ENCODE measurements around the gene GFY.
"Not testable (repeated sequence)": the region's sequence is repeated elsewhere in the genome, so short reads cannot be mapped to it uniquely, and the experiment has no call there.

Gene GFY

DNA sequence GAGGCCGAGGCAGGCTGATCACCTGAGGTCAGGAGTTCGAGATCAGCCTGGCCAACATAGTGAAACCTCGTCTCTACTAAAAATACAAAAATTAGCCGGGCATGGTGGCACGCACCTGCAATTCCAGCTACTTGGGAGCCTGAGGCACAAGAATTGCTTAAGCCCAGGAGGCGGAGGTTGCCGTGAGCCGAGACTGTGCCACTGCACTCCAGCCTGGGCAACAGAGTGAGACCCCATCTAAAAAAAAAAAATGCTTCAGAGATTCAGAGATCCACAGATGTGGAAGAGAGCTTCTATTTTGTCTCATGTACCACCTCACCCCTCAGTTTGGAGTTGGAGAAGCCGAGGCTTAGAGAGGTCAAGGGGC is 48.3 kb downstream of the GFY start:
- H3K36me3 ChIP-seq (ENCODE audit: control insufficient read depth, insufficient read depth, low read length); H3K9ac ChIP-seq (ENCODE audit: low read length); H3K4me1 ChIP-seq (ENCODE audit: control insufficient read depth, insufficient read depth, low read length); H3K27me3 ChIP-seq (ENCODE audit: control insufficient read depth, insufficient read depth, low read length): not testable (repeated sequence)
- peak overlapping the region; percentile 75 for H3K4me3 ChIP-seq (ENCODE audit: low read length)
- peak overlapping the region; percentile 77 for H3K27ac ChIP-seq (ENCODE audit: low read depth, low read length)

DNA sequence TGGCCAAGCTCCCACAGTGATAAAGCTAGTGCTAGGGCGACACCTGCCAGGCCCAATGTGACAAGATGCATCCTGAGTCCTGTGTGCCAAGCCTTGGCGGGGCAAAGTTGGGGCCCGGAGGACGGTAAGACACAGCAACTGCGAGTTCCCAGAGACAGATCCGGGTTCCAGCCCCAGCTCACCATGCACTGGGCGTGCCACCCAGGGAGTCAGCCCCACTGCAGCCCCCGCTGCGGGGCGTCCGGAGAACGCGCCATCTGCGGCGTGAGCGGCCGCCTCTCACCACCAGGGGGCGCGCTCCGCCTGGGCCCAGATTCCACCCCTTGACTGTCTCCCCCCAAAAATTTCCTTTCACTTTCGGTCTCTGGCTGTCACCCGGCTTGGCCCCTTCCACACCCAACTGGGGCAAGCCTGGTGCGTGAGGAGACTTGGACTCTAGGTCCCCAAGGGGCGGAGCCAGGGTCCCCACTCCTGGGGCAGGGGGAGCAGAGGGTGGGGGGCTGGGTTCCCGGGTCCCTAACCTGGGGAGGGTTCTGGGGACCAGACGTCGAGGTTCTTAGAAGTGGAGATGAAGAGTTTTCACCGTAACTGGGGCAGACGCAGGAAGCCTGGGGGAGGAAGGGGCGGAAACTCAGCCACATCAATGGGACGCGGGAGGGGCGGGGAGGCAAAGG is 48.8 kb downstream of the GFY start, which contains the start of gene FLT3LG:
FLT3LG (plus strand) TSS at position 348 of the 674 bp plus-strand sequence. CDS start 425 bp downstream, outside the sequence.
- H3K27me3 ChIP-seq (ENCODE audit: control insufficient read depth, insufficient read depth, low read length), result no peaks in the 10 kb centered on the region
- no peaks in the 10 kb centered on the region for H3K4me1 ChIP-seq (ENCODE audit: control insufficient read depth, insufficient read depth, low read length)
- H3K9ac ChIP-seq (ENCODE audit: low read length), result peak within 1 kb of the TSS; percentile 39
- H3K4me3 ChIP-seq (ENCODE audit: low read length), result peak within 1 kb of the TSS; percentile 75
- peak within 1 kb of the TSS; percentile 77 for H3K27ac ChIP-seq (ENCODE audit: low read depth, low read length)
- peaks cover 3% of the 10 kb centered on the region for H3K36me3 ChIP-seq (ENCODE audit: control insufficient read depth, insufficient read depth, low read length)

DNA sequence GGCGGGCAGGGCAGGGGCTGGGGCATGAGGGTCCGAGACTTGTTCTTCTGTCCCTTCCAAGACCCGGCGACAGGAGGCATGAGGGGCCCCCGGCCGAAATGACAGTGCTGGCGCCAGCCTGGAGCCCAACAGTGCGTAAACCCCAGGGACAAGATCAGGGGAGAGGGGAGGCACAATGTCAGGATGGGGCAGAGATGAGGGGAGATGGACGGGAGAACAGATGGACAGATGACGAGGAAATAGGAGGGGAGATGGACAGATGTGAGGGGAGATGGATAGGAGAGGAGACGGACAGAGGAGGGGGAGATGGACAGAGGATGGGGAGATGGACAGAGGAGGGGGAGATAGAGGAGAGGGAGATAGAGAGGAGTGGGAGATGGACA is 49.3 kb downstream of the GFY start:
- H3K36me3 ChIP-seq (ENCODE audit: control insufficient read depth, insufficient read depth, low read length), result peaks cover 3% of the 10 kb centered on the region
- H3K9ac ChIP-seq (ENCODE audit: low read length), result peak overlapping the region; percentile 39
- no peaks in the 10 kb centered on the region for H3K27me3 ChIP-seq (ENCODE audit: control insufficient read depth, insufficient read depth, low read length)
- H3K4me3 ChIP-seq (ENCODE audit: low read length), result peak overlapping the region; percentile 75
- H3K27ac ChIP-seq (ENCODE audit: low read depth, low read length), result peak overlapping the region; percentile 77
- no peaks in the 10 kb centered on the region for H3K4me1 ChIP-seq (ENCODE audit: control insufficient read depth, insufficient read depth, low read length)

DNA sequence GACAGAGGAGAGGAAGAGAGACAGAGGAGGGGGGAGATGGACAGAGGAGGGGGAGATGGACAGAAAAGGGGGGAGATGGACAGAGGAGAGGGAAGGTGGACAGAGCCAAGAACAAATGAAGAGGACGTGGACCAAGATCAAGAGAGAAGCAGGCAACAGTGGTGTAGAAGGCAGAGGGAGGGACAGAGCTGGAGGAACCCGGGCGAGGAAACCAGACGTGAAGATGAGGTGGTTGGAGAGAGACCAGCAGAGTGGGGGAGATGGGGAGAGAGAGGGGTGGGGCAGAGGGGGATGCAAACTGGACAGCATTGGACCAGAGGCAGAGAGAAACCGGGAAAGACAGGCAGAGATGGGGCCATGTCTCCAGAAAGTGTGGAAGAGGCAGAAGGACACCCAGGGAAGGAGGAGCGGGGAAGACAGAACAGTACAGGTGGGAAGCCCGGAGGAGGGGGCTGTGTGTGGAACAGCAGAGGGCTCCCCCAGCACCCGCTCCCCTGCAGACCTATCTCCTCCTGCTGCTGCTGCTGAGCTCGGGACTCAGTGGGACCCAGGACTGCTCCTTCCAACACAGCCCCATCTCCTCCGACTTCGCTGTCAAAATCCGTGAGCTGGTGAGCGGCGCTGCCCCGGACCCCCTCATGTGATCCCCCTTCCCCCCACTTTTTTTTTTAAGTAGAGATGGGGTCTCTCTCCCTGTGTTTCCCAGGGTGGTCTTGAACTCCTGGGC is 50.2 kb downstream of the GFY start:
- Histone ChIP-seq H3K27me3 (ENCODE audit: control insufficient read depth, insufficient read depth, low read length) (no peaks in the 10 kb centered on the region), H3K9ac (ENCODE audit: low read length) (no peak overlapping the region), H3K27ac (ENCODE audit: low read depth, low read length) (no peak overlapping the region), H3K4me3 (ENCODE audit: low read length) (peak overlapping the region; percentile 75), H3K36me3 (ENCODE audit: control insufficient read depth, insufficient read depth, low read length) (no peaks in the 10 kb centered on the region), H3K4me1 (ENCODE audit: control insufficient read depth, insufficient read depth, low read length) (no peaks in the 10 kb centered on the region)

DNA sequence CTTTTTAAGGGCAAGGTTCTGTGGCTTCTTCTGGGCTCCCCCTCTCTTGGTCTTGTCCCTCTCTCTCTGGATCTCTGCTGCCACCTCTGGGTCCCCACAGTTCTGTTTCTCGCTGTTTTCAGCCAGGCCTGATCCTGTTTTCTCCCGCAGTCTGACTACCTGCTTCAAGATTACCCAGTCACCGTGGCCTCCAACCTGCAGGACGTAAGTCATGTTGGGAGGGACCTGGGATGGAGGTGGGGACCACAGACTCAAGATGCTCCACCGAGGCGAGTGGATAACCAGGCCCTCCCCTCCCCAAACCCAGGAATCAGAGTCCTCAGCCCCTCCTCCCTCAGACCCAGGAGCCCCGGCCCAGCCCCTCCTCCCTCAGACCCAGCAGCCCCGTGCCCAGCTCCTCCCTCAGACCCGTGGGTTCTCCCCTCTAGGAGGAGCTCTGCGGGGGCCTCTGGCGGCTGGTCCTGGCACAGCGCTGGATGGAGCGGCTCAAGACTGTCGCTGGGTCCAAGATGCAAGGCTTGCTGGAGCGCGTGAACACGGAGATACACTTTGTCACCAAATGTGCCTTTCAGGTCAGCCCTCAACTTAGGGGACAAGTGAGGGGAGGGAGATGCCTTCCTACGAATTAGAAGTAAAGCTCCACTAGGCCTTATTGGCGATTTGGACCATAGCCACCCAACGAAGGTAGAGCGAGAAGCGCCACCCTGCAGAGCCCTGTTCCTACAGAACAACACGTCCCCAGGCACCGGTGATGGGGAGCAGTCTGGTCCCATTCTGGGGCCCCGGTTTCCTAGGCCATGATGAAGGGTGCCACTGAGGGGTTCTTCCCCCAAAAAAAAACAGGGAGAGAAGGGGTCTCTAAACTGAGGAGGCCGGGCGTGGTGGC is 51.0 kb downstream of the GFY start:
- Histone ChIP-seq H3K9ac (ENCODE audit: low read length) (no peak overlapping the region), H3K4me1 (ENCODE audit: control insufficient read depth, insufficient read depth, low read length) (no peaks in the 10 kb centered on the region), H3K27ac (ENCODE audit: low read depth, low read length) (no peak overlapping the region), H3K27me3 (ENCODE audit: control insufficient read depth, insufficient read depth, low read length) (no peaks in the 10 kb centered on the region), H3K4me3 (ENCODE audit: low read length) (no peak overlapping the region), H3K36me3 (ENCODE audit: control insufficient read depth, insufficient read depth, low read length) (no peaks in the 10 kb centered on the region)
